Activated T-cell treated with anti-CD3 and anti-CD28 coated beads, Interleukin-2, amount 50 U/mL, for 4 hours (primary cell): ENCODE results near the gene KPNA4. TPM values are rescaled to one million over a fixed set of nuclear protein-coding genes. Genes with fewer than 3 reads are reported as not detected.

Source experiments
- ATAC-seq, 2 donors: fragments of 200-7000 bp; cut with Tn5 transposase; one replicate each; pipeline ENCODE4 v1.10.0; 2021
- DNase-seq: peaks from one replicate; pipeline ENCODE4 v3.0.0-alpha.2; 2020
- H3K27me3 Mint-ChIP-seq: one replicate; pipeline ENCODE4 v1.8.0; 2021; ENCODE audit warnings: low read depth, mixed read lengths
- H3K36me3 Mint-ChIP-seq: one replicate; pipeline ENCODE4 v1.8.0; 2022; ENCODE audit warnings: mixed read lengths; ENCODE audit not compliant: insufficient read depth
- H3K4me1 Mint-ChIP-seq: one replicate; pipeline ENCODE4 v1.8.0; 2021; ENCODE audit warnings: low read depth, mixed read lengths
- H3K4me3 Mint-ChIP-seq: one replicate; pipeline ENCODE4 v1.8.0; 2021; ENCODE audit warnings: mild to moderate bottlenecking, moderate library complexity, mixed read lengths
- H3K9me3 Mint-ChIP-seq: one replicate; pipeline ENCODE4 v1.8.0; 2021; ENCODE audit warnings: mixed read lengths
- total RNA-seq, 3 donors: library from RNA; stranded (reverse); gene quantifications; one replicate each; pipeline ENCODE4 v1.2.1, GENCODE V29; 2021

Gene KPNA4
- total RNA-seq, 3 donors from 2014 or later: 98.1 to 102 (median 99.4) TPM

- no peak overlapping the region for H3K4me3 Mint-ChIP-seq
- H3K27me3 Mint-ChIP-seq: no peaks in the 10 kb centered on the region
- H3K4me1 Mint-ChIP-seq: peaks cover 52% of the 10 kb centered on the region
- ATAC-seq: no peak
- no peaks in the 10 kb centered on the region for H3K9me3 Mint-ChIP-seq
- peaks cover 6% of the 10 kb centered on the region for H3K36me3 Mint-ChIP-seq
- no peak for DNase-seq
These were observed 119.5 kb downstream of the KPNA4 start for GRCh38 chr3:160445854-160446253.

Other genes with a start within 250 kb of the KPNA4 start
- gene IFT80, start 166.3 kb downstream of the KPNA4 start, total RNA-seq: 10 to 100 TPM in 1 of 3 donors, 1 to 10 TPM in 2; 5.5 to 10.1 (median 6.5) TPM
- 10 to 100 TPM; 56.6 to 69.0 (median 66.0) TPM for gene SMC4, start 165.9 kb downstream of the KPNA4 start, total RNA-seq
- 10 to 100 TPM; 15.1 to 16.5 (median 15.3) TPM for gene TRIM59, start 115.8 kb downstream of the KPNA4 start, total RNA-seq
- not detected for gene ARL14, start 111.6 kb upstream of the KPNA4 start, total RNA-seq
- 1 to 10 TPM; 1.8 to 2.5 (median 2.0) TPM for gene PPM1L, start 190.7 kb upstream of the KPNA4 start, total RNA-seq